HCT116 (cell line): ENCODE data around the gene LYRM4. TPM values are rescaled to one million over a fixed set of nuclear protein-coding genes. Genes with fewer than 3 reads are reported as not detected.

ENCODE experiments used
- ATAC-seq: fragments of 200-7000 bp; cut with Tn5 transposase; 2 replicates; pipeline ENCODE4 v1.9.1; 2020; ENCODE audit warnings: mild to moderate bottlenecking, moderate library complexity
- BruUV-seq: library from RNA; stranded (reverse); fragments of 400-500 nt; replicated peaks from 2 replicates; lab custom pipeline; 2021; lab: Mats Ljungman, UMichigan
- CTCF ChIA-PET: fragments of 300-600 bp; sonication (Branson Sonifier 250); formaldehyde crosslinking; loops from one replicate; lab custom pipeline; 2021; ENCODE audit warnings: antibody characterized with exemption; lab: Charles Lee
- POLR2A ChIA-PET: fragments of 300-600, 350-600 bp; sonication (Branson Sonifier 250); formaldehyde crosslinking; loops from one replicate; lab custom pipeline; 2021; ENCODE audit warnings: antibody characterized with exemption; lab: Charles Lee
- RAD21 ChIA-PET, 2 experiments: fragments of 300-600 bp; sonication (Branson Sonifier 250); formaldehyde crosslinking; loops; one replicate each; lab custom pipeline; 2023; ENCODE audit warnings: low total read pairs in 2 of 2; ENCODE audit not compliant: uncharacterized antibody in 2 of 2, unreplicated experiment in 2 of 2, low non-redundant PET in 1 of 2; lab: Charles Lee
- DNase-seq: peaks from one replicate; pipeline ENCODE4 v3.0.0-alpha.2; 2010; ENCODE audit warnings: low read depth, low spot score
- H2AFZ ChIP-seq: fragments of 200-600 bp; shearing (Covaris generic), sonication (generic); 2 replicates; pipeline ENCODE4 v1.6.1; 2017; ENCODE audit warnings: low read depth, mixed run types, mixed read lengths, antibody characterized with exemption, low read length; ENCODE audit not compliant: poor library complexity, severe bottlenecking
- H3K27ac ChIP-seq: 2 replicates; pipeline ENCODE4 v1.5.1; 2012; ENCODE audit warnings: low read depth, low read length
- H3K27me3 ChIP-seq: fragments of 200-600 bp; sonication (generic); 2 replicates; pipeline ENCODE4 v1.6.1; 2016; ENCODE audit warnings: mixed run types, low read length, mixed read lengths; ENCODE audit not compliant: insufficient read depth
- H3K36me3 ChIP-seq, 2 experiments: fragments of 200-500 bp in 1 of 2; fragments of 200-600 bp in 1 of 2; sonication (Bioruptor generic) in 1 of 2; sonication (generic) in 1 of 2; 2 replicates each; pipeline versions ENCODE4 v1.5.1 to v1.6.1; 2014 to 2016; ENCODE audit warnings: low read length in 2 of 2, inconsistent platforms in 1 of 2, mixed read lengths in 1 of 2, mixed run types in 1 of 2; ENCODE audit not compliant: insufficient read depth in 2 of 2, control insufficient read depth in 1 of 2
- H3K4me1 ChIP-seq, 2 experiments: fragments of 200-600 bp in 1 of 2; sonication (generic) in 1 of 2; 2 replicates each; pipeline versions ENCODE4 v1.5.1 to v1.6.1; 2012 to 2017; ENCODE audit warnings: low read length in 2 of 2, inconsistent platforms in 1 of 2, mild to moderate bottlenecking in 1 of 2, mixed read lengths in 1 of 2, mixed run types in 1 of 2, moderate library complexity in 1 of 2; ENCODE audit not compliant: insufficient read depth in 2 of 2, control insufficient read depth in 1 of 2
- H3K4me2 ChIP-seq: fragments of 200-600 bp; sonication (generic); 2 replicates; pipeline ENCODE4 v1.6.1; 2017; ENCODE audit warnings: mixed run types, low read length, mixed read lengths
- H3K4me3 ChIP-seq, 2 experiments: fragments of 200-600 bp in 1 of 2; sonication (generic) in 1 of 2; replicated peaks in 1 of 2; 2 replicates each; pipeline ENCODE4 v1.5.1; 2011 to 2016; ENCODE audit warnings: low read length in 2 of 2, control low read depth in 1 of 2, low read depth in 1 of 2, mild to moderate bottlenecking in 1 of 2, mixed read lengths in 1 of 2, mixed run types in 1 of 2
- H3K79me2 ChIP-seq: fragments of 200-600 bp; sonication (generic); 2 replicates; pipeline ENCODE4 v1.6.1; 2017; ENCODE audit warnings: mild to moderate bottlenecking, mixed run types, low read length, moderate library complexity, mixed read lengths; ENCODE audit not compliant: insufficient read depth
- H3K9ac ChIP-seq: fragments of 200-600 bp; sonication (generic); 2 replicates; pipeline ENCODE4 v1.6.1; 2016; ENCODE audit warnings: low read length, mixed read lengths
- H3K9me2 ChIP-seq: fragments of 200-600 bp; sonication (generic), shearing (Covaris generic); 2 replicates; pipeline ENCODE4 v1.6.1; 2017; ENCODE audit warnings: mixed run types, mild to moderate bottlenecking, moderate library complexity; ENCODE audit not compliant: insufficient read depth
- H3K9me3 ChIP-seq, 2 experiments: fragments of 200-500 bp in 1 of 2; fragments of 200-600 bp in 1 of 2; sonication (Bioruptor generic) in 1 of 2; sonication (generic) in 1 of 2; 2 replicates each; pipeline ENCODE4 v1.6.1; 2014 to 2017; ENCODE audit warnings: low read length in 2 of 2, mixed read lengths in 2 of 2, inconsistent platforms in 1 of 2, low read depth in 1 of 2, mild to moderate bottlenecking in 1 of 2, mixed run types in 1 of 2, moderate library complexity in 1 of 2; ENCODE audit not compliant: control insufficient read depth in 1 of 2, insufficient read depth in 1 of 2
- H4K20me1 ChIP-seq: fragments of 200-600 bp; sonication (generic), shearing (Covaris generic); 2 replicates; pipeline ENCODE4 v1.6.1; 2017; ENCODE audit warnings: mixed run types, mild to moderate bottlenecking, moderate library complexity; ENCODE audit not compliant: insufficient read depth
- ATF3 ChIP-seq: IDR thresholded peaks from 2 replicates; pipeline ENCODE4 v1.6.1; 2012
- CBX3 ChIP-seq: IDR thresholded peaks from 2 replicates; pipeline ENCODE4 v1.6.1; 2012; ENCODE audit warnings: low read depth
- EGR1 ChIP-seq: IDR thresholded peaks from 2 replicates; pipeline ENCODE4 v1.6.1; 2012; ENCODE audit warnings: low read depth
- EZH2phosphoT487 ChIP-seq: fragments of 200-600 bp; IDR thresholded peaks from 2 replicates; pipeline ENCODE4 v1.6.1; 2018; ENCODE audit warnings: antibody characterized with exemption, borderline replicate concordance
- FOSL1 ChIP-seq: IDR thresholded peaks from 2 replicates; pipeline ENCODE4 v1.6.1; 2012; ENCODE audit warnings: low read depth
- JUND ChIP-seq: IDR thresholded peaks from 2 replicates; pipeline ENCODE4 v1.6.1; 2012
- MAX ChIP-seq: IDR thresholded peaks from 2 replicates; pipeline ENCODE4 v1.6.1; 2012
- POLR2A ChIP-seq: IDR thresholded peaks from 2 replicates; pipeline ENCODE4 v1.7.0; 2011; ENCODE audit warnings: borderline replicate concordance; ENCODE audit not compliant: insufficient read depth, insufficient read length; ENCODE audit errors: extremely low read depth
- POLR2AphosphoS5 ChIP-seq: IDR thresholded peaks from 2 replicates; pipeline ENCODE4 v1.6.1; 2011; ENCODE audit warnings: mild to moderate bottlenecking, low read depth, low read length, moderate library complexity
- RAD21 ChIP-seq: IDR thresholded peaks from 2 replicates; pipeline ENCODE4 v1.6.1; 2012; ENCODE audit warnings: low read depth, mild to moderate bottlenecking
- REST ChIP-seq: IDR thresholded peaks from 2 replicates; pipeline ENCODE4 v1.6.1; 2012; ENCODE audit warnings: low read depth
- SP1 ChIP-seq: IDR thresholded peaks from 2 replicates; pipeline ENCODE4 v1.6.1; 2012; ENCODE audit warnings: low read depth
- SRF ChIP-seq: IDR thresholded peaks from 2 replicates; pipeline ENCODE4 v1.6.1; 2012; ENCODE audit warnings: low read depth
- ZFX ChIP-seq: fragments of 450-650 bp; IDR thresholded peaks from 2 replicates; pipeline ENCODE4 v1.6.1; 2017
- ZNF274 ChIP-seq: fragments of 200-500 bp; sonication (Bioruptor generic); IDR thresholded peaks from 2 replicates; pipeline ENCODE4 v1.6.1; 2014; ENCODE audit warnings: mild to moderate bottlenecking, low read depth, low read length, inconsistent platforms
- intact Hi-C: fragments of 100-400 bp; cut with micrococcal nuclease; formaldehyde crosslinking; loops from 2 replicates; pipeline ENCODE4 v1.10.0; 2022
- total RNA-seq: library from RNA; stranded (reverse); gene quantifications from one replicate; pipeline ENCODE4 v1.2.1, GENCODE V29; 2021; ENCODE audit not compliant: unreplicated experiment

The LYRM4 gene
- total RNA-seq, 1 experiment from 2014 or later: 30.1 TPM

GRCh38 chr6:5217356-5217755 lies 43.4 kb downstream of the LYRM4 start:
- RAD21 ChIA-PET: no interaction called here
- POLR2A ChIA-PET: no interaction called here
- H3K9me3 ChIP-seq: no peaks in the 10 kb centered on the region
- peaks cover 2 to 5% of the 10 kb centered on the region in 2 experiments; a peak in 1 of 4 replicates for H3K36me3 ChIP-seq
- no TSS peak for BruUV-seq
- H3K4me3 ChIP-seq: no peak overlapping the region
- H3K9ac ChIP-seq: no peak overlapping the region
- no peaks in the 10 kb centered on the region for H3K27me3 ChIP-seq
- ATAC-seq (no peak), DNase-seq (no peak)
- no peak overlapping the region for H3K27ac ChIP-seq
- no peaks in the 10 kb centered on the region for H3K9me2 ChIP-seq
- intact Hi-C loops: no loop called here
- no peak overlapping the region for H2AFZ ChIP-seq
- no peaks in the 10 kb centered on the region for H3K4me1 ChIP-seq
- H3K79me2 ChIP-seq: peaks cover 4% of the 10 kb centered on the region; the same call in 1 of the 2 replicates
- CTCF ChIA-PET: interaction anchor here (1.0 kb wide), 1 partner anchor 185 kb away, joined by 4 read pairs; no protein-coding TSS in a partner anchor
- no peaks in the 10 kb centered on the region for H4K20me1 ChIP-seq
- no peak for TF ChIP-seq REST
- no peak overlapping the region for H3K4me2 ChIP-seq

GRCh38 chr6:5215799-5216198 lies 45.0 kb downstream of the LYRM4 start:
- POLR2A ChIA-PET: no interaction called here
- CTCF ChIA-PET: no interaction called here
- RAD21 ChIA-PET: no interaction called here
- no peak for TF ChIP-seq JUND
- TF ChIP-seq ZNF274: no peak
- no peak for TF ChIP-seq EGR1
- no peak for TF ChIP-seq SRF
- no peak for TF ChIP-seq EZH2phosphoT487
- no peak for TF ChIP-seq SP1
- TF ChIP-seq POLR2A: no peak
- TF ChIP-seq RAD21: no peak
- no peak for TF ChIP-seq REST
- TF ChIP-seq ZFX: no peak
- TF ChIP-seq POLR2AphosphoS5: no peak
- TF ChIP-seq CBX3: no peak
- no peak for TF ChIP-seq FOSL1
- no peak for TF ChIP-seq MAX
- TF ChIP-seq ATF3: no peak

More at GRCh38 chr6:5215799-5216198, 45.0 kb downstream of the LYRM4 start:
- intact Hi-C loops: loop anchor here (1.0 to 2.0 kb wide), 3 partner anchors 88 to 187 kb away; no protein-coding TSS in a partner anchor
- peaks cover 4% of the 10 kb centered on the region; the same call in 1 of the 2 replicates for H3K79me2 ChIP-seq
- H3K4me2 ChIP-seq: no peak overlapping the region
- H3K4me1 ChIP-seq: no peaks in the 10 kb centered on the region
- no peaks in the 10 kb centered on the region for H3K9me3 ChIP-seq
- H3K27me3 ChIP-seq: no peaks in the 10 kb centered on the region
- no peak overlapping the region for H3K4me3 ChIP-seq
- H3K9ac ChIP-seq: no peak overlapping the region
- ATAC-seq (no peak), DNase-seq (no peak)
- H3K36me3 ChIP-seq: peaks cover 2 to 5% of the 10 kb centered on the region in 2 experiments; a peak in 1 of 4 replicates
- BruUV-seq: no TSS peak
- H3K27ac ChIP-seq: no peak overlapping the region
- no peak overlapping the region for H2AFZ ChIP-seq
- H4K20me1 ChIP-seq: no peaks in the 10 kb centered on the region
- no peaks in the 10 kb centered on the region for H3K9me2 ChIP-seq
